GM21737 (cell line): Measurements from ENCODE around the gene SUN5.
A peak's percentile ranks its signal among the peaks of the same experiment; 100 is the strongest.
"Not testable (repeated sequence)": the region's sequence is repeated elsewhere in the genome, so short reads cannot be mapped to it uniquely, and the experiment has no call there.

Experiments used
- ATAC-seq: cut with Tn5 transposase; IDR thresholded peaks from one replicate; pipeline ENCODE4 v1.9.1; 2021; ENCODE audit warnings: mild to moderate bottlenecking, moderate library complexity; ENCODE audit not compliant: unreplicated experiment

Gene SUN5

GRCh38 chr20:32978009-32978335, 26.3 kb downstream of the SUN5 start:
- ATAC-seq = no peak

- ATAC-seq = no peak
These were observed 26.8 kb downstream of the SUN5 start for GRCh38 chr20:32977281-32978008.

- no peak for ATAC-seq
These were observed 27.5 kb downstream of the SUN5 start for GRCh38 chr20:32976746-32977145.

GRCh38 chr20:32975698-32976674, 28.2 kb downstream of the SUN5 start:
- no peak for ATAC-seq

- ATAC-seq = not testable (repeated sequence)
These were observed 29.1 kb downstream of the SUN5 start for GRCh38 chr20:32975121-32975520.

GRCh38 chr20:32974204-32975064, 29.8 kb downstream of the SUN5 start:
- ATAC-seq = not testable (repeated sequence)

GRCh38 chr20:32973077-32973717, 31.0 kb downstream of the SUN5 start:
- ATAC-seq = no peak

GRCh38 chr20:32972181-32973076, 31.8 kb downstream of the SUN5 start:
- ATAC-seq = peak; percentile 81

- ATAC-seq = no peak
These were observed 32.5 kb downstream of the SUN5 start for GRCh38 chr20:32971703-32972161.

- ATAC-seq = no peak
These were observed 33.3 kb downstream of the SUN5 start for GRCh38 chr20:32970973-32971300.

GRCh38 chr20:32970115-32970972, 33.9 kb downstream of the SUN5 start:
- no peak for ATAC-seq

GRCh38 chr20:32969356-32970114, 34.7 kb downstream of the SUN5 start:
- no peak for ATAC-seq

- ATAC-seq = no peak
These were observed 35.6 kb downstream of the SUN5 start for GRCh38 chr20:32968478-32969241.

- no peak for ATAC-seq
These were observed 36.2 kb downstream of the SUN5 start for GRCh38 chr20:32967961-32968457.

GRCh38 chr20:32966881-32967781, 37.1 kb downstream of the SUN5 start:
- ATAC-seq = no peak

GRCh38 chr20:32966382-32966781, 37.9 kb downstream of the SUN5 start:
- ATAC-seq = no peak
